ENCODE measurements around the gene ABTB2.

ABTB2 gene

DNA sequence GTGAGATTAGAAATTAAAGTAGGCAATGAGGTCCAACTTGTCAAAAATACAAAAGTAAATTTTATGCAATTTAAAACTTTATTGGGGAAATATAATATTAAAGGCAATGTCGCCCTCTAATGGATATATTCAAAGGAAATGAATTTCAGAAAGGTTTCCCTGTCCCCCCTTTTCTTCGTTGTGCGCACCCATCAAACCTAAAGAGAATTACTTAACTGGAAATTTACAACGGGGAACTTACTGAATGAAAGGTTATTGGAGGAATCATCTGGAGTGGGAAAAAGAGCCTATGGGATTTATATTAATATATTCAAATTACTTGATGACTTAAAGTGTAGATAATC lies 1.7 kb upstream of the ABTB2 start:
- DNase-seq = no peak

- peak; percentile 60 for DNase-seq
These were observed 1.1 kb upstream of the ABTB2 start for GRCh38 chr11:34358728-34359547.

GRCh38 chr11:34358258-34358727 lies 483 bp upstream of the ABTB2 start:
- peak; percentile 81 for DNase-seq

- no peak for DNase-seq
These were observed 703 bp downstream of the ABTB2 start for GRCh38 chr11:34356913-34357700.

GRCh38 chr11:34356576-34356912 lies 1.3 kb downstream of the ABTB2 start:
- DNase-seq = no peak

- no peak for DNase-seq
These were observed 1.7 kb downstream of the ABTB2 start for GRCh38 chr11:34356130-34356529.

DNA sequence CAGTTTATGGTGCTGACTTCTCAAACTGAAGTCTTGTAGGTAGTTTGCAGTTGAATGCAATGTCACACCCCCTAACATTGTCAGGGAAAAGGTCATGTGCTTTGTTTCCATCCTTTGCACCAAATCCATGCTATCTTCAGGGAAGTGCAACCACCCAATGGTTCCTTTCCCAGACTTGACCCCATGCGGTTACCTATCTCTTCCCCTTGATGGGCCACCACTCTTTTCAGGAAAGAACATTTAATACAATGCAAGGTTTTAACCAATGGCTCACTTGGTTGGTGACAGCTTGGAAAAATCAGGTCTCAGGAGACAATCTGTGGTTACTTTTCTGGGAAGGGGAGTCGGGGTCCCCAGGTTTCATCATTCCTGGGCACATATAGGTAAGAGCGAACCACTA lies 2.1 kb downstream of the ABTB2 start:
- DNase-seq = no peak

DNA sequence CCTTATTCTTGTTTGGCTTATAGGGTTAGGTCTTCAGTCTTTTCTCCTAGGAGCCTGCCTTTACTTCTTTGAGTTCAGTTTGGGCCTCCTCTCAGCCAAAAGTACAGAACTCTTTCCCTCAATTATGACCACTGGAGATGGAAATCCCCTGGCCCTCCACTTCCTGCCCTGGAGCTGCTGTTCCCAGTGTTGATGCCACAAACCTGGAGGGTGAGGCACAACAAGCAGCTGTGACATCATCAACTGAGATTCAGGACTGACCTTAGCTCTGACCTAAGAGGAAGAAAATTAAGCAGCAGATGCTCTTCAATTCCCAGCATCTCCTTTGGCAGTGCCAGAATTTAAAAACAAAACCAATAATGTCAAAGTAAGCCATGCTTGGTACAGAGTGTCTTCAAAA lies 3.0 kb downstream of the ABTB2 start:
- DNase-seq = no peak

- DNase-seq = no peak
These were observed 3.9 kb downstream of the ABTB2 start for GRCh38 chr11:34353881-34354280.

DNA sequence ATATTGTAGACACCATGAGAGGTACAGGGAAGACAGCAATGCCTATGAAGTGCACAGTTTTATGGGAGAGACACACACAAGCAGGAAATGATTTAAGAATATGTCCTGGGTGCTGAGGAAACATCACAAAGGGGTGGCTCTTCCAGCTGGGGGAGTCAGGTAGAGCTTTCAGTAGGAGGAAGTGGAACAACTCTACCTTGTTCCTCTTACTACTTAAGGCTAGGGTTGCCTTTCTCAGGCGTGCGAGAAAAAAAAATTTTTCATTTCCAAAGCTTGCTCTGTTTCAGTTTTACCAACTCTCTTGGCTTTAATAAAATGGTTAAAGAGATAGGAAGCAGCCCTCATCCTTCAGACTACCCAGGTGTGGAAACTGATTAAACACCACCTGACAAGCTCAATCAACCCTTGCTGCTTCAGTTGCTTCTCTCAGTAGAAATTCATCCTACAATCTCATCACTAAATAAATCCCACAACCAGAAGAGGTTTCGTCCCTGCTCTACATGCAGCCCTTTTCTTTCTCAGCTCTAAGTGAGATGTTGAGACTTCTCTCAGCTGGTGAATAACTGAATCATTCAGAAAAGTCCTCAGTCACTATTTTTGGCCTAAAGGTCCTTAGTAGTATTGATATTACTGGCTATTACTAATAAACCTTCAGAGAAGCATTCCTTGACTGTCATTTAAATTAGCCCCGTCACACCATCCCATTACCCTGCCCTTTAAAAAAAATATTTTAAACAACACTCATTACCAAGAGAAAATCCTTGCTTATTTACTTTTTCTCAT lies 5.9 kb downstream of the ABTB2 start:
- no peak for DNase-seq

DNA sequence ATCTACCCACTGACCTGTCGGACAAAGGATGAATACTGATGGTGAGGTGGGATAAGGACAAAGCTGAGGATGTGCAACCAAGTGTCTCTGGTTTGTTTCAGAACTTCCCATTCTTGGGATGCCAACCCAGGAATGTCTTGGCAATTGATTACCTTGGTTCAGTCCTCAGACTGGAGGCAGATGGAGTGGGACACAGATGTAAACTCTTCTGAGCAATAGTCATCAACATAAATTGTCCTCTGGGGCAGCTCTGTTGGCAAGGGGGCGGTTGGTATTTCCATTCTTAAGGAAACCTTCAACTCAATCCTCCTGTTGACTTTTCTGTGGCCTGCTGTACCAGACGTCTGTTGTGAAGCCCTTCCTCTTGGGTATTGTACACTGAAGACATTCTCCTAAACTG lies 6.8 kb downstream of the ABTB2 start:
- no peak for DNase-seq

- DNase-seq = no peak
These were observed 7.9 kb downstream of the ABTB2 start for GRCh38 chr11:34349882-34350281.

GRCh38 chr11:34348919-34349318 lies 8.9 kb downstream of the ABTB2 start:
- no peak for DNase-seq

GRCh38 chr11:34348096-34348495 lies 9.7 kb downstream of the ABTB2 start:
- DNase-seq = no peak

DNA sequence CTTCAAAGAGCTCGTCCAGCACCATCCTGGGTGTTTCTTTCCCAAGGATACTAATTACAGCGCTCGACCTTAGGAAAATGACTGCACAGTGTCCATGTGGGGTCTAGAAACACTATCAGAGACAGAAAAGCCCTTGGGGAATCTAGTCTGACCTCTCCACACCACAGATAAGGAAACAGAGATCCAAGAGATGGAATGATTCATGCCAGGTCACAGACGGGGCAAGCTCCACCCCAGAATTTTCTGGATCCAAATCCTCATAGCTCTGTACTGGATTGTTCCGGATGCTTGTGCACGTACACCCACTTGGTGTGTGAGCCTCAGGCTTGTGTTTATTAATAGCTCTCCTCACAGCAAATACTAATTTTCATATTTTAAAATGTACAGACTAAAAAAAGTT lies 11.3 kb downstream of the ABTB2 start:
- DNase-seq = no peak

DNA sequence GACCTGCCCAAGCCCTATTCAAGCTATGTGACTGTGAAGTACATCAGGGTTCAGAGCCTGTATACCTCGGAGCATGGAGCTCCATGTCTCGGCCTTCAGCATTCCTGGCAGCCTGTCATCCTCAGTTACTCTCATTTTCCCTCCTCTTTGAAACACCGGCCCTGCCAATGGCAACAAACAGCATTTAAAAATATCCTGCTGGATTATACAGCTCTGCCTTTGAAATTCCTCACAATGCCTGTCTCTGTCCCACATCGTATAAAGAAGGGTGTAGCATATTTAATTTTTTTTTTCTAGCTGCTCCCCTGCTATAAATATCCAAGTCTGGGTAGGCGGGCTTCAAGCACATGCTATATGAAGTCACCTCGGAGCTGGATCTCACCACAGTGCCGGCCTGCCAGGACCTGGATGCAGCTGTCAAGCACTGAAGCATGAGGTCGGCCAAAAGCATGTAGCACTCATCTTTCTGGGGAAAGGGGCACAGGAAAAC lies 11.8 kb downstream of the ABTB2 start:
- peak; percentile 59 for DNase-seq

DNA sequence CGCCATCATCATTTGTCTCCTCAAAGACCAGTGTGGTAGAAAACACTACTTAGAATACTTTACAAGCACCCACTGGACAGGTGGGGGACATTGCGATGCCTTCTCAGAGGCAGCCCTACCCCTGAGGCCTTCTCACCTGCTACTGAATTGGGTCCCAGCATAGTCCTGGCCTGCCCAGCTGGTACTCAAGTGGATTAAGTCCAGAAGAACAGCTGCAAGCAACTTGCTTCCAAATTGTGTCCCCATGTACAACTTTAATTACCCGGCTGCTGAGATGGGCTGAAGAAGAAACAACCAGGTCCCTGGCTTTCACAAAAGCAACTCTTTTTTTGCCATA lies 12.3 kb downstream of the ABTB2 start:
- DNase-seq = peak; percentile 73

DNA sequence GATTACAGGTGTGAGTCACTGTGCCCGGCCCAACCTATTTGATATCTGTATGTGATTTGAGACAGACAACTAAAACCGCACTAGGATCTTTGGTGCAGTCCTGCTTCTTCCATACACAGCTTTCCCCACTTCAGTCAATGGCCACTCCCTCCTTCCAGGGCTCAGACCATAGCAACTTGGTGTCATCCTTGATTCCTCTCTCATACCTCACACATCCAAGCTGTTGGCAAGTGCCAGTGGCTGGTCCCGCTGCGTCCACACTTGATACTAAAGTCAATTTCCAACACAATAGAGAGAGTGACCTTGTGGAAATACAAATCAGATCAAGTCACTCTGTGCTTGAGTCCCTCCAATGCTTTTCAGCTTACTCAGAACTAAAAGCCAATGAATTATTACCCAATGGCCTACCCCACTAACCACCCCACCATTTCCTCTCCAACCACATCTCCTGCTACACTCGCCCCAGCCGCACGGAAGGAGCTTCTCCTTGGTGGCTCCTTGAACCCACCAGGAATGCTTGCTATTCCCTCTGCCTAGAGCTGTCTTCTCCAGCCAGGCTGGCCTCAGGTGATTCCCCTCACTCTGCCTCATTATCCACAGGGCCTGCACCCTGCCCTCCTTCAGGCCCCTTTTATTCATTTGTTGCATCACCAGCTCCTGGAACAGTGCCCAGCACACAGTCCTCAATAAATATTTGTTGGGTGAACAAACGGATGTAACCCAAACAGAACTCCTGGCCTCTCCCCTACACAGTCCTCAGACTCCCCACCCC lies 12.9 kb downstream of the ABTB2 start:
- DNase-seq = no peak

DNA sequence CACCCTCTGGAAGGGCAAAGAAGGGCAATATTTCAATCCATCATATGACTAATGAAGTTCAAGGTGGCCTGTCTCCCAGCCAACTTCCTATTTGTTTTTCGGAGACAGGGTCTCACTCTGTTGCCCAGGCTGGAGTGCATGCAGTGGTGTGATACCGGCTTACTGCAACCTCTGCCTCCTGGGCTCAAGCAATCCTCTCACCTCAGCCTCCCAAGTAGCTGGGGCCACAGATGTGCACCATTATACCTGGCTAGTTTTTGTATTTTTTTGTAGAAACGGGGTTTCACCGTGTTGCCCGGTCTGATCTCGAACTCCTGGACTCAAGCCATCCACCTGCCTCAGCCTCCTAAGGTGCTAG lies 13.4 kb downstream of the ABTB2 start:
- DNase-seq = no peak

DNA sequence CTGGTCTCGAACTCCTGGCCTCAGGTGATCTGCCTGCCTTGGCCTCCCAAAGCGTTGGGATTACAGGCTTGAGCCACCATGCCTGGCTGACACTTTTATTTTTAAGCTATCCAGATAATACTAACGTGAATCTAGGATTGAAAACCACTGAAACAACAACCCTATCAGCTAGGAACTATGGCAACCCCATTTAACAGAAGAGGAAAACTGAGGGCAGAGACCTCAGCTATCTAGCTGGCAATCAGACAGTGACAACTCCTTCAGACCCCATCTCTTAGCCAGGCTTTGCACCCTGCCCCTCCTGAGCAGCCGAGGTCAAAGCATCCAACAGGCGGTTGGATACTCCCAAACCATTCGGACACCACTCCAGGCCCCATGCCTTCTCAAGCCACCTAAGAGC lies 14.1 kb downstream of the ABTB2 start:
- no peak for DNase-seq

DNA sequence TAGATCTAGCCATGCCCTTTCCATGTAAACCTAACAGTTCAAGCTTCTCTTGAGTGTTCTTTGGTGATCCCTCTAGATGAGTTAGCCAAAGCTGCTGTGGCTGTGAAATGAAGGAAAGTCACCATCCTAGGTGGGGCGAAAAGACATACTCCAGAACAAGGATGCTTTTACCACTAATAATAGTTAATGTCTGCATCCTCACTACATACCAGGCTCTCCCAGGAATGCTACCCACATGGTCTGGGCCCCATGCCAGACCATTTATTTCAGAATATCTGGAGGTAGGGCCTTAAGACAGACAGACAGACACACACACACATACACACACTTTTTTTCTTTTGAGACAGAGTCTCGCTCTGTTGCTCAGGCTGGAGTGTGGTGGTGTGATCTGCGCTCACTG lies 14.7 kb downstream of the ABTB2 start:
- DNase-seq = no peak

- no peak for DNase-seq
These were observed 15.8 kb downstream of the ABTB2 start for GRCh38 chr11:34341931-34342533.

DNA sequence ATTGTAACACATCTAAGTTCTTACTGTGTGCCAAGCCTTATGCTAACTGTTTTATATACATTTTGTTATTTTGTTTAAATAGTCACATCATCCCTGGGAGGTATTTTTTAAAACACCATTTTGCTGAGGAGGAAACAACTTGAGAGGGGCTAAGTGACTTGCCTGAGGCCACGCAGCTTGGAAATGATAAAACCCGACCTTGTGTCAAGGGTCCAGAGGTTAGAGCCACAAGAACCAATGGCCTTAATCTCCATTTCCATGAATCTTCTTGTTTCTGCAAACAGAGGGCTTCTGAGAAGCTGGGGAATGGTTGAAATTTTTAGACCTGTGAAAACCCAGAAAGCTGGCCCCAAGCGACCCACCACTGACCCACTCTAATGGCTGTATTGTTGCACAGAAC lies 16.7 kb downstream of the ABTB2 start:
- no peak for DNase-seq

Measured in NCI-H446 treated with DMSO at 0.1 percent for 48 hours (cell line).